Psoas muscle (tissue), 8 donors: ENCODE measurements around the gene POLR2I. TPM values are rescaled to one million over a fixed set of nuclear protein-coding genes. Genes with fewer than 3 reads are reported as not detected.
A peak's percentile ranks its signal among the peaks of the same experiment; 100 is the strongest.

Experiments
- ATAC-seq, 4 donors: fragments of 200-7000 bp; cut with Tn5 transposase; one replicate each; pipeline ENCODE4 v1.9.1; 2020; ENCODE audit warnings: moderate library complexity in 3 of 4, mild to moderate bottlenecking in 2 of 4
- DNase-seq, 2 donors: peaks; one replicate each; pipeline ENCODE4 v3.0.0-alpha.2; 2020
- H3K27ac ChIP-seq: fragments of 200-600 bp; one replicate; pipeline ENCODE4 v1.8.0; 2022
- H3K27me3 ChIP-seq, 3 donors: fragments of 200-600 bp in 1 of 3; one replicate each; pipeline versions ENCODE4 v1.6.1 to v1.8.0; 2013 to 2022; ENCODE audit warnings: low read length in 2 of 3, mild to moderate bottlenecking in 2 of 3, moderate library complexity in 1 of 3; ENCODE audit not compliant: insufficient read depth in 3 of 3
- H3K36me3 ChIP-seq, 2 donors: fragments of 200-600 bp in 1 of 2; one replicate each; pipeline versions ENCODE4 v1.6.1 to v1.8.0; 2013 to 2022; ENCODE audit warnings: low read depth in 1 of 2, mild to moderate bottlenecking in 1 of 2, moderate library complexity in 1 of 2; ENCODE audit not compliant: insufficient read depth in 1 of 2
- H3K4me1 ChIP-seq: fragments of 200-600 bp; one replicate; pipeline ENCODE4 v1.8.0; 2022
- H3K4me3 ChIP-seq: fragments of 200-600 bp; one replicate; pipeline ENCODE4 v1.8.0; 2022; ENCODE audit warnings: mild to moderate bottlenecking
- H3K9me3 ChIP-seq: fragments of 200-600 bp; one replicate; pipeline ENCODE4 v1.8.0; 2022
- WGBS, 3 donors: extraction: QIAGEN DNeasy Blood & Tissue Kit; methylation state at CpG; one replicate each; pipeline versions ENCODE4 v1.1.6 to v1.1.7; 2013; 5-methylcytosine and 5-hydroxymethylcytosine counted together
- intact Hi-C, 2 donors: fragments of 100-400 bp; cut with DNase I; formaldehyde crosslinking; loops; one replicate each; pipeline versions ENCODE4 v1.11.0 to v1.14.2; 2022
- polyA plus RNA-seq, 3 donors: library from polyadenylated mRNA; stranded (reverse); fragments of 200-250 nt; gene quantifications; one replicate each; pipeline ENCODE4 v1.2.3, GENCODE V29; 2013
- total RNA-seq, 4 donors: library from RNA; stranded (reverse); fragmentation: NEBNext Ultra II Directional in 2 of 4; extraction: Animal tissue kit (Norgen Biotek cat#: 25700) in 2 of 4; gene quantifications; one replicate each; pipeline versions ENCODE4 v1.2.1 to v1.2.4, GENCODE V29; 2021 to 2023
- TF ChIP-seq, protein P1 (sequence below): fragments of 200-600 bp; IDR thresholded peaks from one replicate; pipeline ENCODE4 v1.8.0; 2022; ENCODE audit warnings: antibody characterized with exemption
- donor health status: healthy with polysubstance abuse.
- donor health status: DM: no; HTN: no; CAD: no; lungs with moderate emphysema.
- donor health status: Bipolar disorder and iron deficiency.
- donor health status: healthy.
- donor health status: DM: yes; HTN: yes; CAD: no.
- donor health status: DM: no; HTN: no; CAD: no.
- donor health status: DM: no; HTN: no; CAD: no.
- donor health status: DM: yes; HTN: yes; CAD: no.

The POLR2I gene
- total and polyA plus RNA-seq, 7 donors = 89.7 to 130 (median 116) TPM

DNA sequence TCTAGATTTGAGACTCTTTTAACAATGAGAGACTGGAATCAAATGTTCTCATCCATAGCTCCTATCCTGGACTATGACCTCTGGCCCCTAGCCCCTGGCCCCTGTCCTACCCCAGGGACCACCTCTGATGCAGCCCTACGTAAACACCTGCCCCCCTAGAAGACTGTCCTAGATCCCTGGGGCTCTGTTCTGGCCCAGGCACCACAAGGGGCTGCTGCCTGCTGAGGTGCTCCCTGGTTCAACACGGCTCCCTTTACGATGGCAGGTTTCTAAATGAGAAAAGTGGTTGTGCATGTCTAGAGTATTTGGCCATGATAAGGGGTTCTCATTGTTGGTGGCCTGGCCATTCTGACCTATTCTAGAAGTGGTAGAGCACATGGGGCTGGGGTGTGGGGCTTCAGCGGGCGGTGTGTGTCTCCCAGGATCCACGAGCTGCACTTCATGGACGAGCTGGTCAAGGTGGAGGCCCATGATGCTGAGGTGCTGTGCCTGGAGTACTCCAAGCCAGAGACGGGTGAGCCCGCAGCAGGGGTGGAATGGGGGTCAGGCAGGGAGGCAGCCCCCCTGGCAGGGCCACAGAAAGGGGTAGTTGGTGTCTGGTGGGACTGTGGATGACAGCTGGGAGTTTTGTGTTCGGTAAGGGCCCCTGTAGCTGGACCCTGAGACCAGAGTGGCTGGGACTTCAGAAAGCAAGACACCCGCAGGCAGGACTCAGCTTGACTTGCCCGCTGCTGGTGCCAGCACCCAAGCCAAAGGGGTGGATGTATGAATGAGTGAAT, 30.3 kb downstream of the POLR2I start:
- TF ChIP-seq, protein P1, sequence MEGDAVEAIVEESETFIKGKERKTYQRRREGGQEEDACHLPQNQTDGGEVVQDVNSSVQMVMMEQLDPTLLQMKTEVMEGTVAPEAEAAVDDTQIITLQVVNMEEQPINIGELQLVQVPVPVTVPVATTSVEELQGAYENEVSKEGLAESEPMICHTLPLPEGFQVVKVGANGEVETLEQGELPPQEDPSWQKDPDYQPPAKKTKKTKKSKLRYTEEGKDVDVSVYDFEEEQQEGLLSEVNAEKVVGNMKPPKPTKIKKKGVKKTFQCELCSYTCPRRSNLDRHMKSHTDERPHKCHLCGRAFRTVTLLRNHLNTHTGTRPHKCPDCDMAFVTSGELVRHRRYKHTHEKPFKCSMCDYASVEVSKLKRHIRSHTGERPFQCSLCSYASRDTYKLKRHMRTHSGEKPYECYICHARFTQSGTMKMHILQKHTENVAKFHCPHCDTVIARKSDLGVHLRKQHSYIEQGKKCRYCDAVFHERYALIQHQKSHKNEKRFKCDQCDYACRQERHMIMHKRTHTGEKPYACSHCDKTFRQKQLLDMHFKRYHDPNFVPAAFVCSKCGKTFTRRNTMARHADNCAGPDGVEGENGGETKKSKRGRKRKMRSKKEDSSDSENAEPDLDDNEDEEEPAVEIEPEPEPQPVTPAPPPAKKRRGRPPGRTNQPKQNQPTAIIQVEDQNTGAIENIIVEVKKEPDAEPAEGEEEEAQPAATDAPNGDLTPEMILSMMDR = no peak
- no peak overlapping the region for H3K4me3 ChIP-seq
- no peak for DNase-seq
- intact Hi-C loops = no loop called here
- no peak for ATAC-seq
- no peak overlapping the region for H3K27ac ChIP-seq
- H3K27me3 ChIP-seq = no peaks in the 10 kb centered on the region
- H3K9me3 ChIP-seq = no peaks in the 10 kb centered on the region
- WGBS, 3 donors = 93 to 99% (median 98%) methylated on average over 12 of the region's 12 CpGs
- H3K36me3 ChIP-seq = no peaks in the 10 kb centered on the region
- H3K4me1 ChIP-seq = no peaks in the 10 kb centered on the region

DNA sequence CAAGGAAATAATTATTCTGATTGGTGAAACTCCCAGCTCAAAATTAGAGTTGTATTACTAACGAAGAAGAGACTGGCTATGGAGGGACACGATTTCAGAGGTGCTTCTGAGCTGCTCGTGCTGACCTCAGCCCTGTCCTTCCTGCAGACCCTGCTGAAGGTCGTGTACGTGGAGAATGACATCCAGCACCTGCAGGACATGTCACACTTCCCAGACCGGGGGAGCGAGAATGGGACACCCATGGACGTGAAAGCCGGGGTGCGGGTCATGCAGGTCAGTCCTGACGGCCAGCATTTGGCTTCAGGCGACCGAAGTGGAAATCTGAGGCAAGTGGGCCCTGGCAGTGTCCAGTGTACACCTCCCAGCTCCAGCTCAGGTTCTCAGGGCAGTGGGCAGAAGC, 31.8 kb downstream of the POLR2I start:
- Histone ChIP-seq H3K4me3 (no peak overlapping the region), H3K27me3 (no peaks in the 10 kb centered on the region), H3K9me3 (no peaks in the 10 kb centered on the region), H3K36me3 (no peaks in the 10 kb centered on the region), H3K4me1 (no peaks in the 10 kb centered on the region), H3K27ac (no peak overlapping the region)
- DNase-seq (no peak), ATAC-seq (no peak)
- intact Hi-C loops = no loop called here
- TF ChIP-seq, protein P1 = no peak
- 93 to 94% (median 94%) methylated on average over 13 of the region's 13 CpGs for WGBS, 3 donors

DNA sequence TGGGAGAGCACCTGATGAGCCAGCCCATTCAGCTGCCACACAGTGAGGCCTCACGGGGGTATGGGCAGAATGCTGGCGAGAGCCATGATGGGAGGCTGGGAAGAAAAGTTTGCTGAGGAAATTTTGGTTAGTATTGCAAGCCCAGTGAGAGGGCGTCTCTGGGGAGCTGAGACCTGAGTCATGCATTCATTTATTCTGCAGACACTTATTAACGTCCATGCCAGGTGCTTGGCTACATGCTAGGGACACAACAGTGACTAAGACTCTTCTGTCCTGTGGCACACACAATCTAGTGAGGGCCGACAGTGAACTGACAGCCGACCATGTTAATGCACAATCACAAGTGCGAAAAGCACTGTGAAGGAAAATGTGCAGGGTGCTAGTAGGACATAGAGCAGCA, 32.8 kb downstream of the POLR2I start:
- no peak for DNase-seq
- peak in 2 of 4 donors; percentile 47 to 58 for ATAC-seq
- TF ChIP-seq, protein P1 = no peak
- Histone ChIP-seq H3K4me3 (no peak overlapping the region), H3K27ac (no peak overlapping the region), H3K36me3 (no peaks in the 10 kb centered on the region), H3K9me3 (no peaks in the 10 kb centered on the region), H3K4me1 (no peaks in the 10 kb centered on the region), H3K27me3 (no peaks in the 10 kb centered on the region)
- intact Hi-C loops = no loop called here
- 77 to 86% (median 77%) methylated on average over 7 of the region's 7 CpGs for WGBS, 3 donors

DNA sequence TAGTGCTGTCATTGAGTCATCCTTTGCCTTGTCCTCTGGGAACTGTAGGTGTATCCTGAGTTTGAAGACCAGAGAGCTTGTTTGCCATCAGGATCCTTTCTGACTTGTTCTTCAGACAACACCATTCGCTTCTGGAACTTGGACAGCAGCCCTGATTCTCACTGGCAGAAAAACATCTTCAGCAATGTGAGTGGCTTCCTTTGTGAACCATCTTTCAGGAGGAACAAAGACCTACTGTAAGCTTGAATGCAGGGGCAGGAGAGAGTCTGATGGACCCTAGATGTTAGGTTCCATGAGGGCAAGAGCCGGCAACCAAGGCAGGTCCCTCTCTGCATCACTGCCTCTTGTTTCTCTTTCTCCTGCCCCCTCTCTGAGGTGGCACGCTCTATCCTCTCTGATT, 33.3 kb downstream of the POLR2I start:
- no peak for ATAC-seq
- Histone ChIP-seq H3K4me3 (no peak overlapping the region), H3K9me3 (no peaks in the 10 kb centered on the region), H3K36me3 (no peaks in the 10 kb centered on the region), H3K27me3 (no peaks in the 10 kb centered on the region), H3K4me1 (no peaks in the 10 kb centered on the region), H3K27ac (no peak overlapping the region)
- WGBS, 3 donors = 70 to 94% (median 75%) methylated on average over 3 of the region's 3 CpGs
- intact Hi-C loops = no loop called here
- no peak for DNase-seq
- TF ChIP-seq, protein P1 = no peak
